ENCODE measurements around the gene TMEM121. TPM values are rescaled to one million over a fixed set of nuclear protein-coding genes. Genes with fewer than 3 reads are reported as not detected.

Gene TMEM121
- total RNA-seq, 1 donor from 2014 or later, result 4.0 TPM

DNA sequence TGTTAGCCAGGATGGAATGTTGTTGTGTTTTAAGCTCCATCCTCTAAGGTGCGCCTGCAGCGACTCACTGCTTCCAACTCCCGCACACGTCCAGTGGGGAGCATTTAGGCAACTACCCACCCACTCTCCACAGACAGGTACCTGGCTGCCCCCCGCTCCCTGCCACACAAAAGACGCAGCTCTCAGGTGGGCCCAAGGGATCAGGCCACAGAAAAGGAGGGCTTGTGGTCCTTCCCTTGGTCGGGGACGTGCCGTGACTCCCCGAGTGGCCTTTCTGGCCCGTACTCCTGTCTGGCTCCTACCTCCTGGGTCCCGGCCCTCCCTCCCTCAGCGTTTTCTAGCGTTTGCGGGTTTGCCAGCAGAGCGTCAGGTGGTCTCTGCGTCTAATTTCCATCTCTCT lies 19.1 kb upstream of the TMEM121 start:
- H3K36me3 Mint-ChIP-seq (ENCODE audit: low read depth, unreplicated experiment), result no peaks in the 10 kb centered on the region
- H3K27ac Mint-ChIP-seq (ENCODE audit: unreplicated experiment), result no peak overlapping the region
- H3K27ac ChIP-seq (ENCODE audit: low read depth, low read length), result no peak overlapping the region
- no peak overlapping the region for H3K4me3 ChIP-seq (ENCODE audit: insufficient read depth, low read depth, low read length)
- no peak overlapping the region for H3K4me3 Mint-ChIP-seq (ENCODE audit: unreplicated experiment)
- peaks cover 39% of the 10 kb centered on the region for H3K27me3 Mint-ChIP-seq (ENCODE audit: low read depth, unreplicated experiment)
- DNase-seq (ENCODE audit: low read depth) (no peak), FAIRE-seq (no peak)
- no peaks in the 10 kb centered on the region for H3K4me1 Mint-ChIP-seq (ENCODE audit: low read depth, unreplicated experiment)
- H3K9me3 Mint-ChIP-seq (ENCODE audit: unreplicated experiment), result peaks cover 2% of the 10 kb centered on the region
- H3K9me3 ChIP-seq (ENCODE audit: insufficient read depth, low read depth, low read length), result no peaks in the 10 kb centered on the region
- TF ChIP-seq EZH2 (IDR thresholded peaks at IDR 0.05; ENCODE audit: insufficient read depth, low read length), result no peak
- TF ChIP-seq, protein P1, sequence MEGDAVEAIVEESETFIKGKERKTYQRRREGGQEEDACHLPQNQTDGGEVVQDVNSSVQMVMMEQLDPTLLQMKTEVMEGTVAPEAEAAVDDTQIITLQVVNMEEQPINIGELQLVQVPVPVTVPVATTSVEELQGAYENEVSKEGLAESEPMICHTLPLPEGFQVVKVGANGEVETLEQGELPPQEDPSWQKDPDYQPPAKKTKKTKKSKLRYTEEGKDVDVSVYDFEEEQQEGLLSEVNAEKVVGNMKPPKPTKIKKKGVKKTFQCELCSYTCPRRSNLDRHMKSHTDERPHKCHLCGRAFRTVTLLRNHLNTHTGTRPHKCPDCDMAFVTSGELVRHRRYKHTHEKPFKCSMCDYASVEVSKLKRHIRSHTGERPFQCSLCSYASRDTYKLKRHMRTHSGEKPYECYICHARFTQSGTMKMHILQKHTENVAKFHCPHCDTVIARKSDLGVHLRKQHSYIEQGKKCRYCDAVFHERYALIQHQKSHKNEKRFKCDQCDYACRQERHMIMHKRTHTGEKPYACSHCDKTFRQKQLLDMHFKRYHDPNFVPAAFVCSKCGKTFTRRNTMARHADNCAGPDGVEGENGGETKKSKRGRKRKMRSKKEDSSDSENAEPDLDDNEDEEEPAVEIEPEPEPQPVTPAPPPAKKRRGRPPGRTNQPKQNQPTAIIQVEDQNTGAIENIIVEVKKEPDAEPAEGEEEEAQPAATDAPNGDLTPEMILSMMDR (IDR thresholded peaks at IDR 0.05; ENCODE audit: insufficient read depth, low read depth, low read length), result no peak
- no peak overlapping the region for H2AFZ ChIP-seq (ENCODE audit: low read depth, low read length)
- peaks cover 9% of the 10 kb centered on the region for H3K27me3 ChIP-seq (ENCODE audit: insufficient read depth, low read length)
- no peaks in the 10 kb centered on the region for H4K20me1 ChIP-seq (ENCODE audit: insufficient read depth, low read length)
- H3K9ac ChIP-seq (ENCODE audit: low read length), result no peak overlapping the region
- H3K79me2 ChIP-seq (ENCODE audit: insufficient read depth, low read length), result no peaks in the 10 kb centered on the region
- no peaks in the 10 kb centered on the region for H3K4me1 ChIP-seq (ENCODE audit: insufficient read depth, low read length)
- no peak overlapping the region for H3K4me2 ChIP-seq (ENCODE audit: low read length)
- H3K36me3 ChIP-seq (ENCODE audit: insufficient read depth, low read length), result no peaks in the 10 kb centered on the region

DNA sequence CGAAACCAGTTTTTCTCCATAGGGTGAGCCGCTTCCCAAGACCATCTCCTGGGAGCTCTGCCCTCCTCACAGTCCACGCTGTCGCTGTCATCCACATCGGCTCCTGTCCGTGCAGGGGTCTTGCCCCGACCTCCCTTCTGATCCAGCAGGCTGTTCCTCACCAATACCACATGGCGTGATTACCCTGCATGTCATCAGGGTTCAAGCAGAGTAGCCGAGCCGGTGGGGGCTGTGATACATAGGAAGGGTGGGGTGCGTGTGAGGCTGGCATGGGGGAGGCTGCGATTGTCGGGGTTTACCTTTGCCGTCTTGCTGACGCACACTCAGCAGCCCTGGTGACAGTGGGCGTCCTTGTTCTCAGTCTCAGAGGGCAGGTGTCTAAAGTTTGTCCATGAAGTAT lies 18.3 kb upstream of the TMEM121 start:
- Histone ChIP-seq H3K27ac (ENCODE audit: low read depth, low read length) (no peak overlapping the region), H3K4me1 (ENCODE audit: insufficient read depth, low read length) (no peaks in the 10 kb centered on the region), H4K20me1 (ENCODE audit: insufficient read depth, low read length) (no peaks in the 10 kb centered on the region), H3K4me2 (ENCODE audit: low read length) (no peak overlapping the region), H3K79me2 (ENCODE audit: insufficient read depth, low read length) (no peaks in the 10 kb centered on the region), H3K9ac (ENCODE audit: low read length) (no peak overlapping the region), H2AFZ (ENCODE audit: low read depth, low read length) (no peak overlapping the region), H3K36me3 (ENCODE audit: insufficient read depth, low read length) (no peaks in the 10 kb centered on the region), H3K4me3 (ENCODE audit: insufficient read depth, low read depth, low read length) (no peak overlapping the region), H3K27me3 (ENCODE audit: insufficient read depth, low read length) (peaks cover 11% of the 10 kb centered on the region), H3K9me3 (ENCODE audit: insufficient read depth, low read depth, low read length) (no peaks in the 10 kb centered on the region)
- Mint-ChIP-seq H3K27ac (ENCODE audit: unreplicated experiment) (no peak overlapping the region), H3K4me3 (ENCODE audit: unreplicated experiment) (no peak overlapping the region), H3K9me3 (ENCODE audit: unreplicated experiment) (peaks cover 2% of the 10 kb centered on the region), H3K27me3 (ENCODE audit: low read depth, unreplicated experiment) (peaks cover 42% of the 10 kb centered on the region), H3K36me3 (ENCODE audit: low read depth, unreplicated experiment) (no peaks in the 10 kb centered on the region), H3K4me1 (ENCODE audit: low read depth, unreplicated experiment) (no peaks in the 10 kb centered on the region)
- no peak for DNase-seq (ENCODE audit: low read depth)
- FAIRE-seq, result no peak
- TF ChIP-seq, protein P1 (IDR thresholded peaks at IDR 0.05; ENCODE audit: insufficient read depth, low read depth, low read length), result no peak
- no peak for TF ChIP-seq EZH2 (IDR thresholded peaks at IDR 0.05; ENCODE audit: insufficient read depth, low read length)

DNA sequence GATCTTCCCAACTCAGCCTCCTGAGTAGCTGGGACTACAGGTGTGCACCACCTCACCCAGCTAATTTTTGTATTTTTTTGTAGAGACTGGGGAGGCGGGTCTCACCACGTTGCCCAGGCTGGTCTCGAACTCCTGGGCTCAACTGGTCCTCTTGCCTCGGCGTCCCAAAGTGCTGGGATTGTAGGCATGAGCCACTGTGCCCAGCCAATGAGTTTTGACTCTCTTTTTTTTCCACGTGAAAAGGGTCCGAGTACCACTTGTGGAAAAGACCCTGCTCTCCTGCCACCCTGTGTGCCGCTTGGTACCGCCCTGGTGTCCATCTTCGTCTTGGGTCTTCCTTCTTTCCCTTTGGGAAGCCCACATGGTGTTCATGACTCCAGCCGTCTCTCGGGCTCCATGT lies 17.8 kb upstream of the TMEM121 start:
- Mint-ChIP-seq H3K27me3 (ENCODE audit: low read depth, unreplicated experiment) (peaks cover 41% of the 10 kb centered on the region), H3K27ac (ENCODE audit: unreplicated experiment) (no peak overlapping the region), H3K4me1 (ENCODE audit: low read depth, unreplicated experiment) (no peaks in the 10 kb centered on the region), H3K4me3 (ENCODE audit: unreplicated experiment) (no peak overlapping the region), H3K9me3 (ENCODE audit: unreplicated experiment) (peaks cover 2% of the 10 kb centered on the region), H3K36me3 (ENCODE audit: low read depth, unreplicated experiment) (no peaks in the 10 kb centered on the region)
- H3K79me2 ChIP-seq (ENCODE audit: insufficient read depth, low read length), result no peaks in the 10 kb centered on the region
- FAIRE-seq, result no peak
- no peak overlapping the region for H2AFZ ChIP-seq (ENCODE audit: low read depth, low read length)
- H3K4me1 ChIP-seq (ENCODE audit: insufficient read depth, low read length), result no peaks in the 10 kb centered on the region
- no peak overlapping the region for H3K4me2 ChIP-seq (ENCODE audit: low read length)
- H3K27me3 ChIP-seq (ENCODE audit: insufficient read depth, low read length), result peaks cover 11% of the 10 kb centered on the region
- H3K27ac ChIP-seq (ENCODE audit: low read depth, low read length), result no peak overlapping the region
- no peaks in the 10 kb centered on the region for H3K9me3 ChIP-seq (ENCODE audit: insufficient read depth, low read depth, low read length)
- H3K36me3 ChIP-seq (ENCODE audit: insufficient read depth, low read length), result no peaks in the 10 kb centered on the region
- H4K20me1 ChIP-seq (ENCODE audit: insufficient read depth, low read length), result no peaks in the 10 kb centered on the region
- no peak overlapping the region for H3K9ac ChIP-seq (ENCODE audit: low read length)
- DNase-seq (ENCODE audit: low read depth), result no peak
- H3K4me3 ChIP-seq (ENCODE audit: insufficient read depth, low read depth, low read length), result no peak overlapping the region
- TF ChIP-seq EZH2 (IDR thresholded peaks at IDR 0.05; ENCODE audit: insufficient read depth, low read length), result no peak
- TF ChIP-seq, protein P1 (IDR thresholded peaks at IDR 0.05; ENCODE audit: insufficient read depth, low read depth, low read length), result no peak
